ENCODE measurements around the gene CPNE7.

CPNE7 gene

GRCh38 chr16:89579351-89579750 lies 3.8 kb downstream of the CPNE7 start:
- Histone ChIP-seq H4K20me1 (ENCODE audit: low read depth, low read length) (no peaks in the 10 kb centered on the region), H3K9me3 (ENCODE audit: insufficient read depth, low read length) (no peaks in the 10 kb centered on the region), H3K4me2 (ENCODE audit: low read depth, low read length, poor library complexity, severe bottlenecking) (no peak overlapping the region), H3K9ac (ENCODE audit: low read length) (no peak overlapping the region), H3K79me2 (ENCODE audit: insufficient read depth, low read length) (no peaks in the 10 kb centered on the region), H3K4me3 (ENCODE audit: insufficient read depth, low read length, poor library complexity, severe bottlenecking) (no peak overlapping the region), H3K36me3 (ENCODE audit: low read length) (no peaks in the 10 kb centered on the region), H3K27ac (ENCODE audit: low read depth, low read length) (no peak overlapping the region), H3K27me3 (ENCODE audit: low read length) (no peaks in the 10 kb centered on the region), H3F3A (ENCODE audit: insufficient read depth) (no peaks in the 10 kb centered on the region), H2AFZ (ENCODE audit: low read depth, low read length, severe bottlenecking) (no peak overlapping the region), H3K9me2 (replicated peaks; ENCODE audit: insufficient read depth, low read length) (no peaks in the 10 kb centered on the region)
- TF ChIP-seq CTCF (IDR thresholded peaks at IDR 0.05; ENCODE audit: insufficient read depth, low read length, poor library complexity, severe bottlenecking) (no peak), EZH2phosphoT487 (conservative IDR thresholded peaks at IDR 0.05; ENCODE audit: low read length) (no peak)

- Histone ChIP-seq H3K27ac (ENCODE audit: low read depth, low read length) (no peak overlapping the region), H3K4me3 (ENCODE audit: insufficient read depth, low read length, poor library complexity, severe bottlenecking) (no peak overlapping the region), H3K9me2 (replicated peaks; ENCODE audit: insufficient read depth, low read length) (no peaks in the 10 kb centered on the region), H3K27me3 (ENCODE audit: low read length) (no peaks in the 10 kb centered on the region), H3K9ac (ENCODE audit: low read length) (no peak overlapping the region), H3F3A (ENCODE audit: insufficient read depth) (no peaks in the 10 kb centered on the region), H3K4me2 (ENCODE audit: low read depth, low read length, poor library complexity, severe bottlenecking) (no peak overlapping the region), H2AFZ (ENCODE audit: low read depth, low read length, severe bottlenecking) (no peak overlapping the region), H4K20me1 (ENCODE audit: low read depth, low read length) (no peaks in the 10 kb centered on the region), H3K36me3 (ENCODE audit: low read length) (no peaks in the 10 kb centered on the region), H3K9me3 (ENCODE audit: insufficient read depth, low read length) (no peaks in the 10 kb centered on the region), H3K79me2 (ENCODE audit: insufficient read depth, low read length) (no peaks in the 10 kb centered on the region)
- no peak for TF ChIP-seq EZH2phosphoT487 (conservative IDR thresholded peaks at IDR 0.05; ENCODE audit: low read length)
- no peak for TF ChIP-seq CTCF (IDR thresholded peaks at IDR 0.05; ENCODE audit: insufficient read depth, low read length, poor library complexity, severe bottlenecking)
These were observed 5.6 kb downstream of the CPNE7 start for GRCh38 chr16:89581045-89581695.

- TF ChIP-seq CTCF (IDR thresholded peaks at IDR 0.05; ENCODE audit: insufficient read depth, low read length, poor library complexity, severe bottlenecking) (no peak), EZH2phosphoT487 (conservative IDR thresholded peaks at IDR 0.05; ENCODE audit: low read length) (no peak)
- no peaks in the 10 kb centered on the region for H3K27me3 ChIP-seq (ENCODE audit: low read length)
- no peaks in the 10 kb centered on the region for H4K20me1 ChIP-seq (ENCODE audit: low read depth, low read length)
- no peaks in the 10 kb centered on the region for H3K36me3 ChIP-seq (ENCODE audit: low read length)
- no peak overlapping the region for H2AFZ ChIP-seq (ENCODE audit: low read depth, low read length, severe bottlenecking)
- H3K4me3 ChIP-seq (ENCODE audit: insufficient read depth, low read length, poor library complexity, severe bottlenecking), result no peak overlapping the region
- no peak overlapping the region for H3K9ac ChIP-seq (ENCODE audit: low read length)
- no peak overlapping the region for H3K4me2 ChIP-seq (ENCODE audit: low read depth, low read length, poor library complexity, severe bottlenecking)
- H3K9me2 ChIP-seq (replicated peaks; ENCODE audit: insufficient read depth, low read length), result no peaks in the 10 kb centered on the region
- no peaks in the 10 kb centered on the region for H3K9me3 ChIP-seq (ENCODE audit: insufficient read depth, low read length)
- no peak overlapping the region for H3K27ac ChIP-seq (ENCODE audit: low read depth, low read length)
- H3F3A ChIP-seq (ENCODE audit: insufficient read depth), result no peaks in the 10 kb centered on the region
- H3K79me2 ChIP-seq (ENCODE audit: insufficient read depth, low read length), result no peaks in the 10 kb centered on the region
These were observed 6.5 kb downstream of the CPNE7 start for GRCh38 chr16:89581861-89582563.

All from SU-DHL-6 (cell line).